Colon (tissue), 2 donors: Measurements from ENCODE around the gene PTCHD4.
"Not testable (repeated sequence)": the region's sequence is repeated elsewhere in the genome, so short reads cannot be mapped to it uniquely, and the experiment has no call there.

ENCODE experiments used
- FAIRE-seq: peaks from 2 replicates; lab custom pipeline; 2012; peaks lifted over from hg19 to GRCh38; lab: Jason Lieb, UNC
- donor health status: control.
- donor health status: control.

The PTCHD4 gene

DNA sequence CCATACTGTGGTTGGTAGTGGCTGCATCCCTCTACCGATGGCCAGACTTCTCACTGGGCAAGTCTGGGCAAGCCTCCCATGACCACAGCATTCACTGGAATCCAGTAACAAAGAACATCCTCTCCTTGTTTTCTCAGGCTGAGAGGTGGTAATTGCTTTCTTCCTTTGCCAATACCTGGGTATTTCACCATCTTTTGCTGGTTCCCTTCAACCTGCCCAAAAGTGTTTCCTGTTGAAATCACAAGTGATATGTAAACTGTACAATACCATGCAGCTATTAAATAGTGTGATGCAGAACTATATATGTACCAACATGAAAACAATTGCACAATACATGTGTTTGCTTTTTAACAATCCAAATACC lies at the start of gene PTCHD4:
PTCHD4 (minus strand) TSS at position 55 of the 364 bp plus-strand sequence. CDS start 42,240 bp downstream, outside the sequence.
- no peak for FAIRE-seq

DNA sequence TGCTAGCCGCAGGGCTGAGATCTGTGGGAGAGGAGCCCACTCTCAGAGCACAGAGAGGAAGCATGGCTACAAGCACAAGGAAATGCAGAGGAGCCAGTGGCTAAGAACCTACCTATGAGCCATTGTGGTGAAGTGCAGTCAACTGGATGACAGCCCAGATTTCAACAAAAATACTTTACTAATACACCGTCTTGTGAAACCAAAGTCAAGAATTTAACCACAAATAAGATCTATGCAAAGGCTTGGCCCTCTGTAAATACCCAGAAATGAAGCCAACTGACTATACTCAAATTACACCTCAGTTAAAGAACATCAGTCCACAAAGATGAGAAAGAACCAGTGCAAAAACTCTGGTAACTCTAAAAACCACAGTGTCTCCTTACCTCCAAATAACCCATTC lies 40.1 kb upstream of the PTCHD4 start:
- no peak for FAIRE-seq

GRCh38 chr6:48150701-48151100 lies 39.7 kb upstream of the PTCHD4 start:
- FAIRE-seq = no peak

GRCh38 chr6:48147051-48147450 lies 36.1 kb upstream of the PTCHD4 start:
- no peak for FAIRE-seq

GRCh38 chr6:48144021-48144420 lies 33.0 kb upstream of the PTCHD4 start:
- no peak for FAIRE-seq

DNA sequence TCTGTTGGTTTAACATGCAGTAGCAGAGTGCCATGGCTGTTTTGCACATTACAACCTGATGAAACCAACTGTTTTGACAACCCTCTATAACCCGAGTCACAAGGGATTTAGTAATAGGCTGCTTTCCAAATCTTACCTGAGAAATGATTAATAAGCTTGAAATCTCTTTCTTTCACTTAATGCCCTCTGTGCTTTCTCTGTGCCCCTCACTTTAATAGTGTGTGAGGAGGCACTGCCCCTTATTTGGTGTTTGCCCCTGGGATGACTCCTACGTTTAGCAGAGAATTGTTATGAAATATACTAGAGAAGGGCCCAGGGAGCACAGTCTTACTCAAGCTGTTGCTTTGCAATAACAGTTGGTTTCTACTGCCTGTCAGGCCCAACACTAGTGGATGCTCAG lies 31.0 kb upstream of the PTCHD4 start:
- no peak for FAIRE-seq

- no peak for FAIRE-seq
These were observed 29.0 kb upstream of the PTCHD4 start for GRCh38 chr6:48139818-48140614.

DNA sequence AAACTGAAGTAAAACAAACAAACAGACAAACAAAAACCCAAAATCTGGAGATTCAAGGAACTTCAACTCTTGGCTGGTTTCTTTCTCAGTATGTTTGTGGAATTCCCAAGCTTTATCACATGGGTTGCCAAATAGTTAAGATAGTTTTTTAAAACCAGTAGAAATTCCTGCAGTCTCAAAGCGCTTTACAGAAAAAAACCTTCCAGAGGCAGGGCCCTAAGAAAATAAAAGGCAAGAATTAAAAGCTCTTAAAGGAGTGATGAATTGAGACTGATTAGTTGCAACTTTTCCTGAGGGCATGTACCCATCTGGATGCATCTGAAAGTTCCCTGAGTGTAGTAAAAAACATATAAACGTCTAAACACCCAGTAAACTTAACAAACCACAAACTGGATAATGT lies 25.9 kb upstream of the PTCHD4 start:
- FAIRE-seq = no peak

DNA sequence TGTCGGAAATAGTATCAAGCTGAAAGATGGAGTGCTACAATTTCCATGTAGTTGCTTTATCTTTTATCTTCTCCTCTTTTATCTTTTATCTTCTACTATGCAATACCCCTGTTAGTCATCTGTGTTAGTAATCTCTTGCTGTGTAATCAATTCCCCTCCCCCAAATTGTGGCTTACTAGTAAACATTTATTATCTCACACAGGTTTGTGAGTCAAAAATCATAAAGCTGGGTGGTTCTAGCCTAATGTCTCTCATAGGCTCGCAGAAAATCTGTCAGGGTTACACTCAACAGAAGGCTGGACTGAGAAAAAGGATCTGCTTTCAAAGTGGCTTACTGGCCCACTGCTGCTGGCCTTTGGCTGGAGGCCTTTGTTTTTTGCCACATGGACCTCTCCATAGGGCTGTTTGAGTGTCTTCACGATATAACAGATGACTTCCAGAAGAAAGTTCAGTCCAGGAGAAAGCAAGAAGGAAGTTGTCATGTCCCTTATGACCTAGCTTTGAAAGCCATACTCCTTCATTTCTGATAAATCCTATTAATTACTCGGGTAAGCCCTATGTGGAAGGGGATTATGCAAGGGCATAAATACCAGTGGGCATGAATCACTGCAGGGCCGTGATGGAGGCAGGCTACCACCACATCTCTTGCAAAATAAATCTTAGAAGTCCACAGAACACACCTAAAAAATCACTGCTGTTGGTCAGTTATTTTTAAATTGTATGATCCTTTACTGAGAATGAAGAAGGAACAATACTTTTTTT lies 24.5 kb upstream of the PTCHD4 start:
- no peak for FAIRE-seq

- no peak for FAIRE-seq
These were observed 23.2 kb upstream of the PTCHD4 start for GRCh38 chr6:48134246-48134645.

DNA sequence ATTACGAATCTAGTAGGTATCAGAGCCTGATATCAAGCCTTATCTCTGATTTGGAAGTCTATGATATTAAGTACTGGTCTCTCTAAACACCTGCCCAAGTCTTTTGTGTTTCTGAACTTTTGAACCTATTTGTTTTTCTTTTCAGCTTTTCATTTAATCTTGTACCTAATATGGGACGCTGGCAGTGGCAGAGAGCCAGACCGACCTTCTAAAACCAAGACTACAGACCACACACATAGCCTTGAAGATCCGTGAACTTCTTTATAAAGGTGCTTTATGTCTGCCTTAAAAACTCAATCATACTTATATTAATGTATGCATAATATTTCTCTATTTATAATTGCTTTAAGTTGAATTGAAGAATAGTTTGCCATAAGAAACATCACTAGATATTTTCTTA lies 12.6 kb upstream of the PTCHD4 start:
- FAIRE-seq = no peak

DNA sequence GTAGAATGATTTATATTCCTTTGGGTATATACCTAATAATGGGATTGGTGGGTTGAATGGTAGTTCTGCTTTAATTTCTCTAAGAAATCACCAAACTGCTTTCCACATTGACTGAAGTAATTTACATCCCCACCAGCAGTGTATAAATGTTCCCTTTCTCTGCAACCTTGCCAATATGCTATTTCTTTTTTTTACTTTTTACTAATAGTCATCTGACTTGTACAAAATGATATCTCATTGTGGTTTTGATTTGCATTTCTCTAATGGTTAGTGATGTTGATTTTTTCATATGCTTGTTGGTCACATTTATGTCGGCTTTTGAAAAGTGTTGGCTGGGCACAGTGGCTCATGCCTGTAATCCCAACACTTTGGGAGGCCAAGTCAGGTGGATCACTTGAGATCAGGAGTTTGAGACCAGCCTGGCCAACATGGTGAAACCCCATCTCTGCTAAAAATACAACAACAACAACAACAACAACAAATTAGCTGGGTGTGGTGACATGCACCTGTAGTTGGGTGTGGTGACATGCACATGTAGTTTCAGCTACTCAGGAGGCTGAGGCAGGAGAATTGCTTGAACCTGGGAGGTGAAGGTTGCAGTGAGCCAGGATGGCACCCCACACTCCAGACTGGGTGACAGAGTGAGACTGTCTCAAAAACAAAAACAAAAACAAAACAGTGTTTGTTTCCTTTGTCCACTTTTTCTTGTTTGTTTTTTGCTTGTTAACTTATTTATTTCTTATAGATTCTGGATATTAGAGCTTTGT lies 11.2 kb upstream of the PTCHD4 start:
- FAIRE-seq = not testable (repeated sequence)

- FAIRE-seq = no peak
These were observed 6.0 kb upstream of the PTCHD4 start for GRCh38 chr6:48116699-48117645.

- FAIRE-seq = no peak
These were observed 2.1 kb upstream of the PTCHD4 start for GRCh38 chr6:48113130-48113529.

GRCh38 chr6:48111575-48111974 lies 578 bp upstream of the PTCHD4 start:
- FAIRE-seq = no peak

DNA sequence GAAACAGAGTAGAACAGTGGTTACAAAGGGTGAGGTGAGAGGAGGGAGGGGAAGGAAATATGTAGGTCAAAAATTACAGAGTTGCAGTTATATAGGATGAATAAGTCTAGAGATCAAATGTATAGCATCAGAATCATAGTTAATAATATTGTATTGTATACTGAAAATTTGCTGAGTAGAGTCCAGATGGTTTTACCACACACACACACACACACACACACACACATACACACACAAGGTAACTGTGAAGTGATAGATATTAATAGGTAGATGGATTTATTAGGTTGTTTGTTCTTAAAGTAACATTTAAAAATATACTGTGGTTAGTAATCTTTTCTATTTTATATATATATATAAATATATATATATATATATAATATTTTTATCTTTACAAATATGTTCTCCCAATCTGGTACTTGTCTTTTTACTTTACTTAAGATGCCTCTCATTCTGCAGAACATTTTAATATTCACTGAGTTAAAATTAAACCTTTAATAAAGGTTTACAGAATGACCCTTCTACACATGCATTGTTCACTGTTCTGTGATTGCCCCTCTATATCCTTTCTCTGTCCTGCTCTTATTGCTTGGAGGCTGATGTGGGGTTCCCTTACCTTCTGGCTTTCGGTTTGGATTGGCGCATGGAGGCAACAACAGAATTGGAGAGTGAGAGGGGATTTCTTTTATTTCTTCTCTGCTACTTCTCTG lies 408 bp downstream of the PTCHD4 start:
- FAIRE-seq = no peak

DNA sequence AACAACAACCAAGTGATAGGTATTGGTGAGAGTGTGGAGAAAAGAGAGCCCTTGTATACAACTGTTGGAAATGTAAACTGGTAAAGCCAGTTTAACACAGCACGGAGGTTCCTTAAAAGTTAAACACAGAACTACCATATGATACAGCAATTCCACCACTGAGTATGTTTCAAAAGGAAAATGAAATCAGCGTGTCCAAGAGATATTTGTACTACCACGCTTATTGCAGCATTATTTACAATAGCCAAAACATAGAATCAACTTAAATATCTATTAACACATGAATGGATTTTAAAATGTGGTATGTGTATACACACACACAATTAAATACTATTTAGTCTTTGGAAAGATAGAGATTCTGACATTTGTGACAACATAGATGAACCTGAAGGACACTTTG lies 1.1 kb downstream of the PTCHD4 start:
- no peak for FAIRE-seq

- FAIRE-seq = not testable (repeated sequence)
These were observed 8.4 kb downstream of the PTCHD4 start for GRCh38 chr6:48102476-48103195.

DNA sequence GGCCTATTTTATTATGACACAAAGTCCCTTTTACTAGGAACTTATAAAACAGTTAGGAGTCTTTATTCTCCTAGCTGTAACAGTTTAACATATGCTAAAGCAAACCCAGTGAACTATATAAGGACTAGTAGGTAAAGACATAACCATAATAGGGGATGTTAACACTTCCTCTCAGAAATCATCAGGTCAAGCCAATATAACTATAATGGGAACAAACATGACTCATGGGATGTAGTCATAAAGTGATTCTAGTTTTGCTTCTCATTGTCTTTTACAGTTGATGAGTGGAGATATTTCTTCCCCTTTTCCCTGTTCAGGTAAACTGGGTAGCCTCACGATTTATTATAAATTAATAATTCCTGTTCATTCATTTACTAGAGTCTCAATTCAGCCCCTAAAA lies 9.7 kb downstream of the PTCHD4 start:
- FAIRE-seq = no peak

GRCh38 chr6:48100588-48100895 lies 10.5 kb downstream of the PTCHD4 start:
- no peak for FAIRE-seq
